GM23338 (cell line): ENCODE measurements around the gene USF2. TPM values are rescaled to one million over a fixed set of nuclear protein-coding genes. Genes with fewer than 3 reads are reported as not detected.
A peak's percentile ranks its signal among the peaks of the same experiment; 100 is the strongest.

Experiments
- ATAC-seq: fragments of 200-7000 bp; cut with Tn5 transposase; 3 replicates; pipeline ENCODE4 v1.9.1; 2020
- DNase-seq: peaks from one replicate; pipeline ENCODE4 v3.0.0-alpha.2; 2015; ENCODE audit warnings: low spot score
- H2AFZ ChIP-seq: fragments of 200-600 bp; sonication (generic); 2 replicates; pipeline ENCODE4 v1.8.0; 2016; ENCODE audit warnings: antibody characterized with exemption, mild to moderate bottlenecking, moderate library complexity
- H3F3A ChIP-seq: fragments of 200-600 bp; sonication (generic); replicated peaks from 2 replicates; pipeline ENCODE4 v1.8.0; 2017; ENCODE audit warnings: antibody characterized with exemption, mixed run types, low read depth
- H3K27ac ChIP-seq: fragments of 200-600 bp; sonication (generic); 2 replicates; pipeline ENCODE4 v1.6.1; 2016; ENCODE audit warnings: low read depth
- H3K27me3 ChIP-seq: fragments of 200-600 bp; sonication (generic); 2 replicates; pipeline ENCODE4 v1.8.0; 2016; ENCODE audit warnings: mild to moderate bottlenecking, mixed run types, moderate library complexity; ENCODE audit not compliant: insufficient read depth
- H3K36me3 ChIP-seq: fragments of 200-600 bp; sonication (generic); 2 replicates; pipeline ENCODE4 v1.8.0; 2016; ENCODE audit warnings: mild to moderate bottlenecking; ENCODE audit not compliant: insufficient read depth
- H3K4me1 ChIP-seq: fragments of 200-600 bp; sonication (generic); 2 replicates; pipeline ENCODE4 v1.8.0; 2016; ENCODE audit warnings: mild to moderate bottlenecking, moderate library complexity; ENCODE audit not compliant: insufficient read depth
- H3K4me2 ChIP-seq: fragments of 200-600 bp; sonication (generic); 2 replicates; pipeline ENCODE4 v1.7.1; 2017; ENCODE audit warnings: mixed run types
- H3K4me3 ChIP-seq: fragments of 200-600 bp; sonication (generic); 2 replicates; pipeline ENCODE4 v1.6.1; 2016; ENCODE audit warnings: mixed run types
- H3K79me2 ChIP-seq: fragments of 200-600 bp; sonication (generic); replicated peaks from 2 replicates; pipeline ENCODE4 v1.8.0; 2017; ENCODE audit warnings: mild to moderate bottlenecking; ENCODE audit not compliant: insufficient read depth
- H3K9me2 ChIP-seq: fragments of 200-600 bp; sonication (generic); 2 replicates; pipeline ENCODE4 v1.8.0; 2017; ENCODE audit not compliant: insufficient read depth
- H4K20me1 ChIP-seq: fragments of 200-600 bp; sonication (generic); replicated peaks from 2 replicates; pipeline ENCODE4 v1.8.0; 2017; ENCODE audit warnings: mild to moderate bottlenecking; ENCODE audit not compliant: insufficient read depth
- H3K27ac Mint-ChIP-seq: 2 replicates; pipeline ENCODE4 v1.8.0; 2020; ENCODE audit warnings: inconsistent platforms, mild to moderate bottlenecking, moderate library complexity, mixed read lengths
- H3K27me3 Mint-ChIP-seq: 3 replicates; pipeline ENCODE4 v1.8.0; 2022; ENCODE audit warnings: low read depth, mild to moderate bottlenecking, moderate library complexity, mixed read lengths, inconsistent platforms; ENCODE audit not compliant: insufficient read depth, poor library complexity
- H3K36me3 Mint-ChIP-seq: 3 replicates; pipeline ENCODE4 v1.8.0; 2021; ENCODE audit warnings: low read depth, mild to moderate bottlenecking, inconsistent platforms, moderate library complexity, mixed read lengths
- H3K4me1 Mint-ChIP-seq: 3 replicates; pipeline ENCODE4 v1.8.0; 2020; ENCODE audit warnings: mild to moderate bottlenecking, inconsistent platforms, mixed read lengths
- H3K4me3 Mint-ChIP-seq: 3 replicates; pipeline ENCODE4 v1.8.0; 2021; ENCODE audit warnings: moderate library complexity, mild to moderate bottlenecking, inconsistent platforms, mixed read lengths
- H3K9me3 Mint-ChIP-seq: 3 replicates; pipeline ENCODE4 v1.8.0; 2020; ENCODE audit warnings: moderate library complexity, mild to moderate bottlenecking, inconsistent platforms, mixed read lengths
- CREB1 ChIP-seq: fragments of 250-450 bp; sonication (Bioruptor Pico); IDR thresholded peaks from 2 replicates; pipeline ENCODE4 v1.5.0; 2020; ENCODE audit warnings: low read depth, mild to moderate bottlenecking, moderate library complexity
- EZH2 ChIP-seq: fragments of 200-600 bp; sonication (generic); IDR thresholded peaks from one replicate; pipeline ENCODE4 v1.8.0; 2017; ENCODE audit warnings: antibody characterized with exemption, mild to moderate bottlenecking, low read depth; ENCODE audit not compliant: unreplicated experiment
- JUNB ChIP-seq: IDR thresholded peaks from one replicate; pipeline ENCODE4 v1.6.1; 2016; ENCODE audit warnings: antibody characterized with exemption; ENCODE audit not compliant: unreplicated experiment
- POLR2AphosphoS5 ChIP-seq: IDR thresholded peaks from 2 replicates; pipeline ENCODE4 v1.6.1; 2016; ENCODE audit warnings: antibody characterized with exemption, low read depth
- STAT1 ChIP-seq: IDR thresholded peaks from one replicate; pipeline ENCODE4 v1.6.1; 2016; ENCODE audit warnings: antibody characterized with exemption; ENCODE audit not compliant: unreplicated experiment
- ZNF114 ChIP-seq: fragments of 250-450 bp; sonication (Bioruptor Pico); IDR thresholded peaks from 2 replicates; pipeline ENCODE4 v1.5.0; 2020; ENCODE audit warnings: mild to moderate bottlenecking, moderate library complexity
- polyA plus RNA-seq: library from polyadenylated mRNA; unstranded; fragments of >200 nt; fragmentation: Nextera tagmentation; extraction: Ambion mirVana; gene quantifications from 2 replicates; pipeline ENCODE4 v1.2.1, GENCODE V29; 2016
- total RNA-seq: library from RNA; depleted of rRNA; stranded (reverse); fragments of >200 nt; shearing (Covaris generic); gene quantifications from 2 replicates; pipeline ENCODE4 v1.2.3, GENCODE V29; 2014
- TF ChIP-seq, protein P1 (sequence below), 2 experiments: fragments of 200-600 bp in 1 of 2; sonication (generic) in 1 of 2; conservative IDR thresholded peaks; 2 replicates each; pipeline versions ENCODE4 v1.5.1 to v1.6.1; 2016 to 2017; ENCODE audit warnings: antibody characterized with exemption in 2 of 2, low read depth in 2 of 2, mild to moderate bottlenecking in 2 of 2, moderate library complexity in 1 of 2
- TF ChIP-seq, protein P2 (sequence below): IDR thresholded peaks from one replicate; pipeline ENCODE4 v1.6.1; 2018; ENCODE audit warnings: antibody characterized with exemption; ENCODE audit not compliant: unreplicated experiment
- TF ChIP-seq, protein P3 (sequence below): IDR thresholded peaks from 2 replicates; pipeline ENCODE4 v1.6.1; 2016; ENCODE audit warnings: antibody characterized with exemption

USF2 gene
- total and polyA plus RNA-seq, 2 experiments from 2014 or later, result 28.9 to 60.5 TPM

DNA sequence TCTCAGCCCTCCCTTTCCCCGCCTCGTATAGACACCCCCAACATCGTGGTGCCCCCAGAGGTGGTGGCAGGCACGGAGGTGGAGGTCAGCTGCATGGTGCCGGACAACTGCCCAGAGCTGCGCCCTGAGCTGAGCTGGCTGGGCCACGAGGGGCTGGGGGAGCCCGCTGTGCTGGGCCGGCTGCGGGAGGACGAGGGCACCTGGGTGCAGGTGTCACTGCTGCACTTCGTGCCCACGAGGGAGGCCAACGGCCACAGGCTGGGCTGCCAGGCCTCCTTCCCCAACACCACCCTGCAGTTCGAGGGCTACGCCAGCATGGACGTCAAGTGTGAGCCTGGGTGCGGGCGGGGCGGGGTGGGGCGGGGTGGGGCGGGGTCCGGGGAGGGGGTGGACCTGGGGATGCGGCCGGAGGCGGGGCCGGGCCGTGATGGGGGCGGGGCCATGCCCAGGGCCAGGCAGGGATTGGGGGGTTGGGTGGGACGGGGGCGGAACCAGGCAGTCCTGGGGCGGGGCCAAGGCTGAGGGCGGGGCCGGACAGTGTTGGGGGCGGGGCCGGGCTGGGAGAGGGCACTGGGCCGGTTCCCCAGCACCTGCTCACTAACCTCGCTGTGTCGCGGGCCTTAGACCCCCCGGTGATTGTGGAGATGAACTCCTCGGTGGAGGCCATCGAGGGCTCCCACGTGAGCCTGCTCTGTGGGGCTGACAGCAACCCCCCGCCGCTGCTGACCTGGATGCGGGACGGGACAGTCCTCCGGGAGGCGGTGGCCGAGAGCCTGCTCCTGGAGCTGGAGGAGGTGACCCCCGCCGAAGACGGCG, 31.0 kb downstream of the USF2 start:
- Histone ChIP-seq H3K36me3 (no peaks in the 10 kb centered on the region), H3K27ac (no peak overlapping the region), H3F3A (peaks cover 13% of the 10 kb centered on the region), H2AFZ (no peak overlapping the region; the same call in 1 of the 2 replicates), H3K4me1 (peaks cover 15% of the 10 kb centered on the region; the same call in 1 of the 2 replicates), H3K4me3 (no peak overlapping the region), H3K4me2 (no peak overlapping the region; the same call in 1 of the 2 replicates), H3K9me2 (no peaks in the 10 kb centered on the region), H4K20me1 (no peaks in the 10 kb centered on the region), H3K79me2 (no peaks in the 10 kb centered on the region), H3K27me3 (no peaks in the 10 kb centered on the region)
- no peak overlapping the region for H3K27ac Mint-ChIP-seq
- no peak for TF ChIP-seq STAT1
- TF ChIP-seq, protein P1, sequence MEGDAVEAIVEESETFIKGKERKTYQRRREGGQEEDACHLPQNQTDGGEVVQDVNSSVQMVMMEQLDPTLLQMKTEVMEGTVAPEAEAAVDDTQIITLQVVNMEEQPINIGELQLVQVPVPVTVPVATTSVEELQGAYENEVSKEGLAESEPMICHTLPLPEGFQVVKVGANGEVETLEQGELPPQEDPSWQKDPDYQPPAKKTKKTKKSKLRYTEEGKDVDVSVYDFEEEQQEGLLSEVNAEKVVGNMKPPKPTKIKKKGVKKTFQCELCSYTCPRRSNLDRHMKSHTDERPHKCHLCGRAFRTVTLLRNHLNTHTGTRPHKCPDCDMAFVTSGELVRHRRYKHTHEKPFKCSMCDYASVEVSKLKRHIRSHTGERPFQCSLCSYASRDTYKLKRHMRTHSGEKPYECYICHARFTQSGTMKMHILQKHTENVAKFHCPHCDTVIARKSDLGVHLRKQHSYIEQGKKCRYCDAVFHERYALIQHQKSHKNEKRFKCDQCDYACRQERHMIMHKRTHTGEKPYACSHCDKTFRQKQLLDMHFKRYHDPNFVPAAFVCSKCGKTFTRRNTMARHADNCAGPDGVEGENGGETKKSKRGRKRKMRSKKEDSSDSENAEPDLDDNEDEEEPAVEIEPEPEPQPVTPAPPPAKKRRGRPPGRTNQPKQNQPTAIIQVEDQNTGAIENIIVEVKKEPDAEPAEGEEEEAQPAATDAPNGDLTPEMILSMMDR (conservative IDR thresholded peaks at IDR 0.05; ENCODE audit: low read depth in 2 of 2), result no peak
- no peak for TF ChIP-seq JUNB
- no peak for TF ChIP-seq ZNF114 (CRISPR knock-in tag)
- H3K36me3 Mint-ChIP-seq, result no peaks in the 10 kb centered on the region
- no peak overlapping the region for H3K4me3 Mint-ChIP-seq
- peaks cover 7% of the 10 kb centered on the region; the same call in 2 of the 3 replicates for H3K4me1 Mint-ChIP-seq
- ATAC-seq (peak; percentile 65), DNase-seq (peak; percentile 79)
- H3K9me3 Mint-ChIP-seq, result no peaks in the 10 kb centered on the region
- peaks cover 4% of the 10 kb centered on the region for H3K27me3 Mint-ChIP-seq

DNA sequence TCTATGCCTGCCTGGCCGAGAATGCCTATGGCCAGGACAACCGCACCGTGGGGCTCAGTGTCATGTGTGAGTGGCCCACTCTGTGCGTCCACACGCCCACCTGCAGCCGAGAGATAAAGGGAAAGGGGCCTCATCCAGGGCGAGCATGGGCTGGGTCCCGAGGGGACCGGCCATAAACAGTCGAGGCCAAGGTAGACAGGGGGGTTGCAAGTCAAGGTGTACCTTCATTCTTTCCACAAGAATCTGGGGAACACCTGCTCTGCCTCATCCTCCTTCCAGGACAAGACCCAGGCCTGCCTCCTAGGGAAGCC, 31.5 kb downstream of the USF2 start:
- no peak overlapping the region; the same call in 1 of the 2 replicates for H3K4me2 ChIP-seq
- no peak overlapping the region for H3K27ac Mint-ChIP-seq
- no peaks in the 10 kb centered on the region for H3K9me2 ChIP-seq
- no peaks in the 10 kb centered on the region for H3K36me3 Mint-ChIP-seq
- no peaks in the 10 kb centered on the region for H4K20me1 ChIP-seq
- H3K27me3 ChIP-seq, result no peaks in the 10 kb centered on the region
- H3K27ac ChIP-seq, result no peak overlapping the region
- DNase-seq (no peak), ATAC-seq (no peak)
- peaks cover 9% of the 10 kb centered on the region; the same call in 1 of the 2 replicates for H3K4me1 ChIP-seq
- H3K4me1 Mint-ChIP-seq, result peaks cover 6% of the 10 kb centered on the region; the same call in 2 of the 3 replicates
- peaks cover 13% of the 10 kb centered on the region for H3F3A ChIP-seq
- H3K4me3 ChIP-seq, result no peak overlapping the region
- H3K36me3 ChIP-seq, result no peaks in the 10 kb centered on the region
- peaks cover 6% of the 10 kb centered on the region for H3K27me3 Mint-ChIP-seq
- no peaks in the 10 kb centered on the region for H3K9me3 Mint-ChIP-seq
- no peaks in the 10 kb centered on the region for H3K79me2 ChIP-seq
- no peak overlapping the region for H3K4me3 Mint-ChIP-seq
- H2AFZ ChIP-seq, result no peak overlapping the region; the same call in 1 of the 2 replicates
- no peak for TF ChIP-seq POLR2AphosphoS5
- TF ChIP-seq, protein P2, sequence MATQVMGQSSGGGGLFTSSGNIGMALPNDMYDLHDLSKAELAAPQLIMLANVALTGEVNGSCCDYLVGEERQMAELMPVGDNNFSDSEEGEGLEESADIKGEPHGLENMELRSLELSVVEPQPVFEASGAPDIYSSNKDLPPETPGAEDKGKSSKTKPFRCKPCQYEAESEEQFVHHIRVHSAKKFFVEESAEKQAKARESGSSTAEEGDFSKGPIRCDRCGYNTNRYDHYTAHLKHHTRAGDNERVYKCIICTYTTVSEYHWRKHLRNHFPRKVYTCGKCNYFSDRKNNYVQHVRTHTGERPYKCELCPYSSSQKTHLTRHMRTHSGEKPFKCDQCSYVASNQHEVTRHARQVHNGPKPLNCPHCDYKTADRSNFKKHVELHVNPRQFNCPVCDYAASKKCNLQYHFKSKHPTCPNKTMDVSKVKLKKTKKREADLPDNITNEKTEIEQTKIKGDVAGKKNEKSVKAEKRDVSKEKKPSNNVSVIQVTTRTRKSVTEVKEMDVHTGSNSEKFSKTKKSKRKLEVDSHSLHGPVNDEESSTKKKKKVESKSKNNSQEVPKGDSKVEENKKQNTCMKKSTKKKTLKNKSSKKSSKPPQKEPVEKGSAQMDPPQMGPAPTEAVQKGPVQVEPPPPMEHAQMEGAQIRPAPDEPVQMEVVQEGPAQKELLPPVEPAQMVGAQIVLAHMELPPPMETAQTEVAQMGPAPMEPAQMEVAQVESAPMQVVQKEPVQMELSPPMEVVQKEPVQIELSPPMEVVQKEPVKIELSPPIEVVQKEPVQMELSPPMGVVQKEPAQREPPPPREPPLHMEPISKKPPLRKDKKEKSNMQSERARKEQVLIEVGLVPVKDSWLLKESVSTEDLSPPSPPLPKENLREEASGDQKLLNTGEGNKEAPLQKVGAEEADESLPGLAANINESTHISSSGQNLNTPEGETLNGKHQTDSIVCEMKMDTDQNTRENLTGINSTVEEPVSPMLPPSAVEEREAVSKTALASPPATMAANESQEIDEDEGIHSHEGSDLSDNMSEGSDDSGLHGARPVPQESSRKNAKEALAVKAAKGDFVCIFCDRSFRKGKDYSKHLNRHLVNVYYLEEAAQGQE, result no peak
- TF ChIP-seq, protein P1 (conservative IDR thresholded peaks at IDR 0.05; ENCODE audit: low read depth in 2 of 2), result no peak
- TF ChIP-seq ZNF114 (CRISPR knock-in tag), result no peak
- TF ChIP-seq CREB1, result no peak
- TF ChIP-seq EZH2, result no peak
- TF ChIP-seq, protein P3, sequence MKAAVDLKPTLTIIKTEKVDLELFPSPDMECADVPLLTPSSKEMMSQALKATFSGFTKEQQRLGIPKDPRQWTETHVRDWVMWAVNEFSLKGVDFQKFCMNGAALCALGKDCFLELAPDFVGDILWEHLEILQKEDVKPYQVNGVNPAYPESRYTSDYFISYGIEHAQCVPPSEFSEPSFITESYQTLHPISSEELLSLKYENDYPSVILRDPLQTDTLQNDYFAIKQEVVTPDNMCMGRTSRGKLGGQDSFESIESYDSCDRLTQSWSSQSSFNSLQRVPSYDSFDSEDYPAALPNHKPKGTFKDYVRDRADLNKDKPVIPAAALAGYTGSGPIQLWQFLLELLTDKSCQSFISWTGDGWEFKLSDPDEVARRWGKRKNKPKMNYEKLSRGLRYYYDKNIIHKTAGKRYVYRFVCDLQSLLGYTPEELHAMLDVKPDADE, result no peak
- TF ChIP-seq JUNB, result no peak
- TF ChIP-seq STAT1, result no peak
